Ovary (tissue), 9 donors: ENCODE measurements around the gene GNAS-AS1. TPM values are rescaled to one million over a fixed set of nuclear protein-coding genes. Genes with fewer than 3 reads are reported as not detected.

Experiments
- DNase-seq, 5 donors: peaks; one replicate each; pipeline ENCODE4 v3.0.0-alpha.2; 2019 to 2020
- H3K27ac ChIP-seq, 2 donors: fragments of 200-600 bp; one replicate each; pipeline versions ENCODE4 v1.5.1 to v1.8.0; 2019 to 2022
- H3K27me3 ChIP-seq: fragments of 200-600 bp; one replicate; pipeline ENCODE4 v1.8.0; 2022
- H3K36me3 ChIP-seq: fragments of 200-600 bp; sonication (generic); one replicate; pipeline ENCODE4 v1.5.1; 2019
- H3K4me1 ChIP-seq: one replicate; pipeline ENCODE4 v1.8.1; 2013; ENCODE audit warnings: mild to moderate bottlenecking, moderate library complexity; ENCODE audit not compliant: insufficient read depth
- H3K4me3 ChIP-seq: fragments of 200-600 bp; sonication (generic); one replicate; pipeline ENCODE4 v1.5.1; 2017
- H3K9me3 ChIP-seq, 2 donors: fragments of 200-600 bp in 1 of 2; sonication (generic) in 1 of 2; one replicate each; pipeline versions ENCODE4 v1.5.1 to v1.8.1; 2013 to 2019; ENCODE audit warnings: mild to moderate bottlenecking in 1 of 2, moderate library complexity in 1 of 2
- CTCF ChIP-seq, 3 donors: fragments of 450-650 bp in 2 of 3; fragments of 200-600 bp in 1 of 3; IDR thresholded peaks; one replicate each; pipeline versions ENCODE4 v1.5.1 to v1.8.0; 2016 to 2022; ENCODE audit warnings: antibody characterized with exemption in 3 of 3, mild to moderate bottlenecking in 1 of 3
- EP300 ChIP-seq: sonication (generic); formaldehyde crosslinking; IDR thresholded peaks from one replicate; pipeline ENCODE4 v1.6.1; 2017; ENCODE audit warnings: antibody characterized with exemption
- POLR2A ChIP-seq: fragments of 450-650 bp; IDR thresholded peaks from one replicate; pipeline ENCODE4 v1.6.1; 2017; ENCODE audit warnings: antibody characterized with exemption, mild to moderate bottlenecking, moderate library complexity
- WGBS, 3 donors: extraction: QIAGEN DNeasy Blood & Tissue Kit in 1 of 3; methylation state at CpG; one replicate each; pipeline versions ENCODE4 v1.1.5 to v1.1.7; 2013 to 2017; 5-methylcytosine and 5-hydroxymethylcytosine counted together
- intact Hi-C, 4 donors: fragments of 100-400 bp; cut with DNase I; formaldehyde crosslinking; loops; one replicate each; pipeline versions ENCODE4 v1.11.0 to v1.15.1; 2022 to 2023
- polyA plus RNA-seq, 2 donors: library from polyadenylated mRNA; stranded (reverse); fragments of 200-250 nt in 1 of 2; fragments of 350-450 nt in 1 of 2; fragmentation: Illumina TruSeq in 1 of 2; extraction: RNeasy Lipid Tissue Mini Kit (QIAGEN cat#74804) in 1 of 2; gene quantifications; one replicate each; pipeline ENCODE4 v1.2.3, GENCODE V29; 2013 to 2014
- total RNA-seq, 7 donors: library from RNA; depleted of rRNA in 2 of 7; stranded (reverse); fragments of >200 nt in 2 of 7; fragmentation: NEBNext Ultra II Directional in 3 of 7; extraction: Animal tissue kit (Norgen Biotek cat#: 25700) in 3 of 7; gene quantifications; one replicate each; pipeline versions ENCODE4 v1.1.0 to v1.2.4, GENCODE V29; 2016 to 2023
- donor health status: DM: no; HTN: no; CAD: no; lungs with moderate emphysema.
- donor health status: DM: no; HTN: no; CAD: no.
- donor health status: Bipolar disorder and iron deficiency.
- donor health status: DM: yes; HTN: yes; CAD: no.
- donor health status: DM: no; HTN: no; CAD: no.
- donor health status: DM: yes; HTN: yes; CAD: no.

GNAS-AS1 gene
- total and polyA plus RNA-seq, 9 donors = 0.10 to 0.37 (median 0.18) TPM; not detected in 2

- H3K27me3 ChIP-seq = no peaks in the 10 kb centered on the region
- no peak overlapping the region for H3K4me3 ChIP-seq
- 39 to 62% (median 58%) methylated on average over 12 of the region's 12 CpGs for WGBS, 3 donors
- no peaks in the 10 kb centered on the region for H3K9me3 ChIP-seq
- H3K36me3 ChIP-seq = no peaks in the 10 kb centered on the region
- intact Hi-C loops = no loop called here
- H3K4me1 ChIP-seq = no peaks in the 10 kb centered on the region
- DNase-seq = no peak
- no peak for TF ChIP-seq EP300
- no peak overlapping the region for H3K27ac ChIP-seq
These were observed 67.1 kb downstream of the GNAS-AS1 start for GRCh38 chr20:58783511-58784011.

GRCh38 chr20:58781138-58781537 lies 69.6 kb downstream of the GNAS-AS1 start:
- TF ChIP-seq EP300 (no peak), CTCF (IDR thresholded peaks at IDR 0.05) (no peak), POLR2A (no peak)
- Histone ChIP-seq H3K27ac (no peak overlapping the region), H3K27me3 (no peaks in the 10 kb centered on the region), H3K4me3 (no peak overlapping the region), H3K4me1 (no peaks in the 10 kb centered on the region), H3K36me3 (no peaks in the 10 kb centered on the region), H3K9me3 (no peaks in the 10 kb centered on the region)
- no peak for DNase-seq
- intact Hi-C loops = no loop called here
- 44 to 77% (median 66%) methylated on average over 4 of the region's 4 CpGs for WGBS, 3 donors

- Histone ChIP-seq H3K36me3 (no peaks in the 10 kb centered on the region), H3K4me1 (no peaks in the 10 kb centered on the region), H3K9me3 (no peaks in the 10 kb centered on the region), H3K27me3 (no peaks in the 10 kb centered on the region), H3K4me3 (no peak overlapping the region), H3K27ac (no peak overlapping the region)
- 65 to 86% (median 69%) methylated on average over 9 of the region's 9 CpGs for WGBS, 3 donors
- intact Hi-C loops = no loop called here
- no peak for DNase-seq
- TF ChIP-seq CTCF (IDR thresholded peaks at IDR 0.05) (no peak), EP300 (no peak), POLR2A (no peak)
These were observed 71.9 kb downstream of the GNAS-AS1 start for GRCh38 chr20:58778760-58779159.

GRCh38 chr20:58777657-58778056 lies 73.0 kb downstream of the GNAS-AS1 start:
- intact Hi-C loops = no loop called here
- Histone ChIP-seq H3K27ac (no peak overlapping the region), H3K27me3 (no peaks in the 10 kb centered on the region), H3K9me3 (no peaks in the 10 kb centered on the region), H3K4me3 (no peak overlapping the region), H3K36me3 (no peaks in the 10 kb centered on the region), H3K4me1 (no peaks in the 10 kb centered on the region)
- no peak for TF ChIP-seq EP300
- TF ChIP-seq CTCF (IDR thresholded peaks at IDR 0.05) = no peak
- no peak for TF ChIP-seq POLR2A
- DNase-seq = no peak
- WGBS, 3 donors = 69 to 80% (median 77%) methylated on average over 7 of the region's 7 CpGs

GRCh38 chr20:58776109-58776508 lies 74.6 kb downstream of the GNAS-AS1 start:
- Histone ChIP-seq H3K9me3 (no peaks in the 10 kb centered on the region), H3K36me3 (no peaks in the 10 kb centered on the region), H3K27ac (no peak overlapping the region), H3K4me1 (no peaks in the 10 kb centered on the region), H3K27me3 (no peaks in the 10 kb centered on the region), H3K4me3 (no peak overlapping the region)
- WGBS, 3 donors = 84 to 91% (median 89%) methylated on average over 3 of the region's 3 CpGs
- intact Hi-C loops = no loop called here
- no peak for TF ChIP-seq CTCF (IDR thresholded peaks at IDR 0.05)
- no peak for TF ChIP-seq POLR2A
- TF ChIP-seq EP300 = no peak
- no peak for DNase-seq
